ENCODE results near the gene INTS7.
A peak's percentile ranks its signal among the peaks of the same experiment; 100 is the strongest.
"Not testable (repeated sequence)": the region's sequence is repeated elsewhere in the genome, so short reads cannot be mapped to it uniquely, and the experiment has no call there.

Gene INTS7

GRCh38 chr1:212055333-212055732 is 20.0 kb upstream of the INTS7 start:
- no peak overlapping the region for H3K27ac Mint-ChIP-seq
- H3K4me3 Mint-ChIP-seq, result no peak overlapping the region
- H3K27me3 Mint-ChIP-seq, result no peaks in the 10 kb centered on the region
- ATAC-seq (replicated peaks), result no peak
- no peaks in the 10 kb centered on the region for H3K4me1 Mint-ChIP-seq
- DNase-seq, result no peak
- H3K9me3 Mint-ChIP-seq, result peaks cover 15 to 19% of the 10 kb centered on the region in 2 donors
- H3K36me3 Mint-ChIP-seq, result peaks cover 52 to 67% of the 10 kb centered on the region in 2 donors

- no peaks in the 10 kb centered on the region for H3K4me1 Mint-ChIP-seq
- H3K27ac Mint-ChIP-seq, result no peak overlapping the region
- DNase-seq (no peak), ATAC-seq (replicated peaks) (no peak)
- peaks cover 52 to 67% of the 10 kb centered on the region in 2 donors for H3K36me3 Mint-ChIP-seq
- peaks cover 15 to 19% of the 10 kb centered on the region in 2 donors for H3K9me3 Mint-ChIP-seq
- no peak overlapping the region for H3K4me3 Mint-ChIP-seq
- H3K27me3 Mint-ChIP-seq, result no peaks in the 10 kb centered on the region
These were observed 18.6 kb upstream of the INTS7 start for GRCh38 chr1:212053993-212054392.

GRCh38 chr1:212045981-212046380 is 10.6 kb upstream of the INTS7 start:
- Mint-ChIP-seq H3K27ac (no peak overlapping the region), H3K9me3 (no peaks in the 10 kb centered on the region), H3K4me3 (no peak overlapping the region), H3K27me3 (no peaks in the 10 kb centered on the region), H3K36me3 (peaks cover 7 to 17% of the 10 kb centered on the region in 2 donors), H3K4me1 (peaks cover under 1 to 1% of the 10 kb centered on the region in 2 donors)
- ATAC-seq (replicated peaks) (no peak), DNase-seq (no peak)

GRCh38 chr1:212044851-212045250 is 9.5 kb upstream of the INTS7 start:
- DNase-seq, result no peak
- no peak for ATAC-seq (replicated peaks)
- no peaks in the 10 kb centered on the region for H3K27me3 Mint-ChIP-seq
- no peaks in the 10 kb centered on the region for H3K9me3 Mint-ChIP-seq
- H3K4me1 Mint-ChIP-seq, result peaks cover 4 to 6% of the 10 kb centered on the region in 2 donors
- peaks cover 7 to 13% of the 10 kb centered on the region in 2 donors for H3K36me3 Mint-ChIP-seq
- H3K4me3 Mint-ChIP-seq, result no peak overlapping the region
- H3K27ac Mint-ChIP-seq, result no peak overlapping the region

- peaks cover 6 to 8% of the 10 kb centered on the region in 2 donors for H3K4me1 Mint-ChIP-seq
- no peak overlapping the region for H3K4me3 Mint-ChIP-seq
- DNase-seq (no peak), ATAC-seq (replicated peaks) (no peak)
- H3K9me3 Mint-ChIP-seq, result no peaks in the 10 kb centered on the region
- H3K27me3 Mint-ChIP-seq, result no peaks in the 10 kb centered on the region
- peaks cover 10 to 21% of the 10 kb centered on the region in 2 donors for H3K36me3 Mint-ChIP-seq
- peak overlapping the region; percentile 14 for H3K27ac Mint-ChIP-seq
These were observed 7.1 kb upstream of the INTS7 start for GRCh38 chr1:212042436-212042835.

- H3K27ac Mint-ChIP-seq, result no peak overlapping the region
- ATAC-seq (replicated peaks), result no peak
- H3K9me3 Mint-ChIP-seq, result no peaks in the 10 kb centered on the region
These were observed 5.5 kb upstream of the INTS7 start for GRCh38 chr1:212040629-212041412.

GRCh38 chr1:212039622-212040021 is 4.3 kb upstream of the INTS7 start:
- peaks cover 3 to 13% of the 10 kb centered on the region in 2 donors for H3K36me3 Mint-ChIP-seq
- H3K4me1 Mint-ChIP-seq, result peaks cover 14 to 16% of the 10 kb centered on the region in 2 donors
- no peak overlapping the region for H3K27ac Mint-ChIP-seq
- H3K4me3 Mint-ChIP-seq, result no peak overlapping the region
- H3K9me3 Mint-ChIP-seq, result no peaks in the 10 kb centered on the region
- no peak for ATAC-seq (replicated peaks)
- no peak for DNase-seq
- H3K27me3 Mint-ChIP-seq, result no peaks in the 10 kb centered on the region

More at GRCh38 chr1:212040629-212041412, 5.5 kb upstream of the INTS7 start:
- peaks cover 12 to 16% of the 10 kb centered on the region in 2 donors for H3K4me1 Mint-ChIP-seq
- peaks cover 8 to 18% of the 10 kb centered on the region in 2 donors for H3K36me3 Mint-ChIP-seq
- DNase-seq, result no peak
- H3K4me3 Mint-ChIP-seq, result no peak overlapping the region
- no peaks in the 10 kb centered on the region for H3K27me3 Mint-ChIP-seq

GRCh38 chr1:212037900-212038299 is 2.5 kb upstream of the INTS7 start:
- Mint-ChIP-seq H3K4me1 (peaks cover 16 to 21% of the 10 kb centered on the region in 2 donors), H3K9me3 (no peaks in the 10 kb centered on the region), H3K36me3 (peaks cover 4 to 14% of the 10 kb centered on the region in 2 donors), H3K27me3 (no peaks in the 10 kb centered on the region), H3K4me3 (no peak overlapping the region), H3K27ac (no peak overlapping the region)
- ATAC-seq (replicated peaks) (no peak), DNase-seq (no peak)

GRCh38 chr1:212035835-212036605 is 663 bp upstream of the INTS7 start:
- H3K36me3 Mint-ChIP-seq, result peaks cover 16 to 22% of the 10 kb centered on the region in 2 donors
- H3K27ac Mint-ChIP-seq, result peak overlapping the region; percentile 99
- DNase-seq (no peak), ATAC-seq (replicated peaks) (peak; percentile 2 to 5)
- H3K4me1 Mint-ChIP-seq, result peaks cover 20 to 37% of the 10 kb centered on the region in 2 donors
- H3K9me3 Mint-ChIP-seq, result no peaks in the 10 kb centered on the region
- H3K27me3 Mint-ChIP-seq, result no peaks in the 10 kb centered on the region
- H3K4me3 Mint-ChIP-seq, result peak overlapping the region; percentile 86 to 90

GRCh38 chr1:212034516-212035122 is 738 bp downstream of the INTS7 start:
- Mint-ChIP-seq H3K27ac (peak overlapping the region; percentile 99), H3K4me3 (peak overlapping the region; percentile 86 to 90), H3K4me1 (peaks cover 21 to 42% of the 10 kb centered on the region in 2 donors), H3K27me3 (no peaks in the 10 kb centered on the region), H3K9me3 (no peaks in the 10 kb centered on the region), H3K36me3 (peaks cover 18 to 19% of the 10 kb centered on the region in 2 donors)
- ATAC-seq (replicated peaks), result peak; percentile 1 to 3
- peak; percentile 4 for DNase-seq

GRCh38 chr1:212030936-212031528 is 4.3 kb downstream of the INTS7 start:
- Mint-ChIP-seq H3K36me3 (peaks cover 14 to 18% of the 10 kb centered on the region in 2 donors), H3K4me3 (no peak overlapping the region), H3K9me3 (no peaks in the 10 kb centered on the region), H3K27me3 (no peaks in the 10 kb centered on the region), H3K4me1 (peaks cover 11 to 46% of the 10 kb centered on the region in 2 donors), H3K27ac (no peak overlapping the region)
- DNase-seq (no peak), ATAC-seq (replicated peaks) (no peak)

GRCh38 chr1:212027727-212028126 is 7.6 kb downstream of the INTS7 start:
- not testable (repeated sequence) for H3K4me3 Mint-ChIP-seq; H3K27me3 Mint-ChIP-seq; ATAC-seq (replicated peaks); DNase-seq; H3K27ac Mint-ChIP-seq; H3K9me3 Mint-ChIP-seq
- peaks cover 9 to 35% of the 10 kb centered on the region in 2 donors for H3K4me1 Mint-ChIP-seq
- peaks cover 26 to 30% of the 10 kb centered on the region in 2 donors for H3K36me3 Mint-ChIP-seq

- peaks cover 16 to 27% of the 10 kb centered on the region in 2 donors for H3K36me3 Mint-ChIP-seq
- peaks cover 5 to 6% of the 10 kb centered on the region in 2 donors for H3K9me3 Mint-ChIP-seq
- H3K27ac Mint-ChIP-seq, result no peak overlapping the region
- H3K4me1 Mint-ChIP-seq, result peaks cover 0 to 10% of the 10 kb centered on the region in 2 donors
- no peaks in the 10 kb centered on the region for H3K27me3 Mint-ChIP-seq
- ATAC-seq (replicated peaks) (no peak), DNase-seq (no peak)
- H3K4me3 Mint-ChIP-seq, result no peak overlapping the region
These were observed 10.7 kb downstream of the INTS7 start for GRCh38 chr1:212024469-212025149.

Measured in stimulated activated naive B cell treated with anti-CD40 and anti-IgM and Interleukin-4, amounts not matched to agents 10 μg/mL and 1 μg/mL and 100 μg/mL, for 72 hours (primary cell).